HCT116 (cell line): ENCODE data around the gene CX3CR1. TPM values are rescaled to one million over a fixed set of nuclear protein-coding genes. Genes with fewer than 3 reads are reported as not detected.

Experiments
- ATAC-seq: fragments of 200-7000 bp; cut with Tn5 transposase; 2 replicates; pipeline ENCODE4 v1.9.1; 2020; ENCODE audit warnings: mild to moderate bottlenecking, moderate library complexity
- BruUV-seq: library from RNA; stranded (reverse); fragments of 400-500 nt; replicated peaks from 2 replicates; lab custom pipeline; 2021; lab: Mats Ljungman, UMichigan
- CTCF ChIA-PET: fragments of 300-600 bp; sonication (Branson Sonifier 250); formaldehyde crosslinking; loops from one replicate; lab custom pipeline; 2021; ENCODE audit warnings: antibody characterized with exemption; lab: Charles Lee
- POLR2A ChIA-PET: fragments of 300-600, 350-600 bp; sonication (Branson Sonifier 250); formaldehyde crosslinking; loops from one replicate; lab custom pipeline; 2021; ENCODE audit warnings: antibody characterized with exemption; lab: Charles Lee
- RAD21 ChIA-PET, 2 experiments: fragments of 300-600 bp; sonication (Branson Sonifier 250); formaldehyde crosslinking; loops; one replicate each; lab custom pipeline; 2023; ENCODE audit warnings: low total read pairs in 2 of 2; ENCODE audit not compliant: uncharacterized antibody in 2 of 2, unreplicated experiment in 2 of 2, low non-redundant PET in 1 of 2; lab: Charles Lee
- DNase-seq: peaks from one replicate; pipeline ENCODE4 v3.0.0-alpha.2; 2010; ENCODE audit warnings: low read depth, low spot score
- H2AFZ ChIP-seq: fragments of 200-600 bp; shearing (Covaris generic), sonication (generic); 2 replicates; pipeline ENCODE4 v1.6.1; 2017; ENCODE audit warnings: low read depth, mixed run types, mixed read lengths, antibody characterized with exemption, low read length; ENCODE audit not compliant: poor library complexity, severe bottlenecking
- H3K27ac ChIP-seq: 2 replicates; pipeline ENCODE4 v1.5.1; 2012; ENCODE audit warnings: low read depth, low read length
- H3K27me3 ChIP-seq: fragments of 200-600 bp; sonication (generic); 2 replicates; pipeline ENCODE4 v1.6.1; 2016; ENCODE audit warnings: mixed run types, low read length, mixed read lengths; ENCODE audit not compliant: insufficient read depth
- H3K36me3 ChIP-seq, 2 experiments: fragments of 200-500 bp in 1 of 2; fragments of 200-600 bp in 1 of 2; sonication (Bioruptor generic) in 1 of 2; sonication (generic) in 1 of 2; 2 replicates each; pipeline versions ENCODE4 v1.5.1 to v1.6.1; 2014 to 2016; ENCODE audit warnings: low read length in 2 of 2, inconsistent platforms in 1 of 2, mixed read lengths in 1 of 2, mixed run types in 1 of 2; ENCODE audit not compliant: insufficient read depth in 2 of 2, control insufficient read depth in 1 of 2
- H3K4me1 ChIP-seq, 2 experiments: fragments of 200-600 bp in 1 of 2; sonication (generic) in 1 of 2; 2 replicates each; pipeline versions ENCODE4 v1.5.1 to v1.6.1; 2012 to 2017; ENCODE audit warnings: low read length in 2 of 2, inconsistent platforms in 1 of 2, mild to moderate bottlenecking in 1 of 2, mixed read lengths in 1 of 2, mixed run types in 1 of 2, moderate library complexity in 1 of 2; ENCODE audit not compliant: insufficient read depth in 2 of 2, control insufficient read depth in 1 of 2
- H3K4me2 ChIP-seq: fragments of 200-600 bp; sonication (generic); 2 replicates; pipeline ENCODE4 v1.6.1; 2017; ENCODE audit warnings: mixed run types, low read length, mixed read lengths
- H3K4me3 ChIP-seq, 2 experiments: fragments of 200-600 bp in 1 of 2; sonication (generic) in 1 of 2; replicated peaks in 1 of 2; 2 replicates each; pipeline ENCODE4 v1.5.1; 2011 to 2016; ENCODE audit warnings: low read length in 2 of 2, control low read depth in 1 of 2, low read depth in 1 of 2, mild to moderate bottlenecking in 1 of 2, mixed read lengths in 1 of 2, mixed run types in 1 of 2
- H3K79me2 ChIP-seq: fragments of 200-600 bp; sonication (generic); 2 replicates; pipeline ENCODE4 v1.6.1; 2017; ENCODE audit warnings: mild to moderate bottlenecking, mixed run types, low read length, moderate library complexity, mixed read lengths; ENCODE audit not compliant: insufficient read depth
- H3K9ac ChIP-seq: fragments of 200-600 bp; sonication (generic); 2 replicates; pipeline ENCODE4 v1.6.1; 2016; ENCODE audit warnings: low read length, mixed read lengths
- H3K9me2 ChIP-seq: fragments of 200-600 bp; sonication (generic), shearing (Covaris generic); 2 replicates; pipeline ENCODE4 v1.6.1; 2017; ENCODE audit warnings: mixed run types, mild to moderate bottlenecking, moderate library complexity; ENCODE audit not compliant: insufficient read depth
- H3K9me3 ChIP-seq, 2 experiments: fragments of 200-500 bp in 1 of 2; fragments of 200-600 bp in 1 of 2; sonication (Bioruptor generic) in 1 of 2; sonication (generic) in 1 of 2; 2 replicates each; pipeline ENCODE4 v1.6.1; 2014 to 2017; ENCODE audit warnings: low read length in 2 of 2, mixed read lengths in 2 of 2, inconsistent platforms in 1 of 2, low read depth in 1 of 2, mild to moderate bottlenecking in 1 of 2, mixed run types in 1 of 2, moderate library complexity in 1 of 2; ENCODE audit not compliant: control insufficient read depth in 1 of 2, insufficient read depth in 1 of 2
- H4K20me1 ChIP-seq: fragments of 200-600 bp; sonication (generic), shearing (Covaris generic); 2 replicates; pipeline ENCODE4 v1.6.1; 2017; ENCODE audit warnings: mixed run types, mild to moderate bottlenecking, moderate library complexity; ENCODE audit not compliant: insufficient read depth
- ATF3 ChIP-seq: IDR thresholded peaks from 2 replicates; pipeline ENCODE4 v1.6.1; 2012
- CEBPB ChIP-seq: IDR thresholded peaks from 2 replicates; pipeline ENCODE4 v1.6.1; 2012; ENCODE audit warnings: low read depth
- CTCF ChIP-seq, 3 experiments: fragments of 200-600 bp in 1 of 3; sonication (generic) in 1 of 3; IDR thresholded peaks in 2 of 3; conservative IDR thresholded peaks in 1 of 3; 2 replicates each; pipeline ENCODE4 v1.5.1; 2012 to 2017; ENCODE audit warnings: low read depth in 2 of 3, low read length in 2 of 3, antibody characterized with exemption in 1 of 3, borderline replicate concordance in 1 of 3, control low read depth in 1 of 3, mild to moderate bottlenecking in 1 of 3, mixed read lengths in 1 of 3, mixed run types in 1 of 3, moderate library complexity in 1 of 3; ENCODE audit not compliant: insufficient read depth in 1 of 3
- EGR1 ChIP-seq: IDR thresholded peaks from 2 replicates; pipeline ENCODE4 v1.6.1; 2012; ENCODE audit warnings: low read depth
- ELF1 ChIP-seq: IDR thresholded peaks from 2 replicates; pipeline ENCODE4 v1.6.1; 2012; ENCODE audit warnings: low read depth, borderline replicate concordance
- EZH2phosphoT487 ChIP-seq: fragments of 200-600 bp; IDR thresholded peaks from 2 replicates; pipeline ENCODE4 v1.6.1; 2018; ENCODE audit warnings: antibody characterized with exemption, borderline replicate concordance
- FOSL1 ChIP-seq: IDR thresholded peaks from 2 replicates; pipeline ENCODE4 v1.6.1; 2012; ENCODE audit warnings: low read depth
- JUND ChIP-seq: IDR thresholded peaks from 2 replicates; pipeline ENCODE4 v1.6.1; 2012
- POLR2A ChIP-seq: IDR thresholded peaks from 2 replicates; pipeline ENCODE4 v1.7.0; 2011; ENCODE audit warnings: borderline replicate concordance; ENCODE audit not compliant: insufficient read depth, insufficient read length; ENCODE audit errors: extremely low read depth
- POLR2AphosphoS5 ChIP-seq: IDR thresholded peaks from 2 replicates; pipeline ENCODE4 v1.6.1; 2011; ENCODE audit warnings: mild to moderate bottlenecking, low read depth, low read length, moderate library complexity
- RAD21 ChIP-seq: IDR thresholded peaks from 2 replicates; pipeline ENCODE4 v1.6.1; 2012; ENCODE audit warnings: low read depth, mild to moderate bottlenecking
- REST ChIP-seq: IDR thresholded peaks from 2 replicates; pipeline ENCODE4 v1.6.1; 2012; ENCODE audit warnings: low read depth
- SIN3A ChIP-seq: IDR thresholded peaks from 2 replicates; pipeline ENCODE4 v1.6.1; 2012; ENCODE audit warnings: low read depth
- YY1 ChIP-seq: IDR thresholded peaks from 2 replicates; pipeline ENCODE4 v1.6.1; 2011; ENCODE audit warnings: low read length, low read depth, moderate library complexity, mild to moderate bottlenecking; ENCODE audit not compliant: insufficient replicate concordance; ENCODE audit errors: extremely low read depth
- ZBTB33 ChIP-seq: IDR thresholded peaks from 2 replicates; pipeline ENCODE4 v1.6.1; 2011; ENCODE audit warnings: mild to moderate bottlenecking, low read length, moderate library complexity; ENCODE audit not compliant: insufficient replicate concordance; ENCODE audit errors: extremely low read depth
- ZNF274 ChIP-seq: fragments of 200-500 bp; sonication (Bioruptor generic); IDR thresholded peaks from 2 replicates; pipeline ENCODE4 v1.6.1; 2014; ENCODE audit warnings: mild to moderate bottlenecking, low read depth, low read length, inconsistent platforms
- intact Hi-C: fragments of 100-400 bp; cut with micrococcal nuclease; formaldehyde crosslinking; loops from 2 replicates; pipeline ENCODE4 v1.10.0; 2022
- total RNA-seq: library from RNA; stranded (reverse); gene quantifications from one replicate; pipeline ENCODE4 v1.2.1, GENCODE V29; 2021; ENCODE audit not compliant: unreplicated experiment

Gene CX3CR1
- total RNA-seq, 1 experiment from 2014 or later = 0.10 TPM

GRCh38 chr3:39261726-39262125, 18.1 kb downstream of the CX3CR1 start:
- POLR2A ChIA-PET = interaction anchor here (0.6 kb wide), 1 partner anchor 16 kb away, joined by 3 read pairs; no protein-coding TSS in a partner anchor
- Histone ChIP-seq H3K27ac (no peak overlapping the region), H3K36me3 (no peaks in the 10 kb centered on the region)

More at GRCh38 chr3:39261726-39262125, 18.1 kb downstream of the CX3CR1 start:
- ChIA-PET RAD21 (no interaction called here), CTCF (interaction anchor here (1.1 to 1.2 kb wide), 2 partner anchors 27 to 30 kb away, joined by 3 to 4 read pairs; no protein-coding TSS in a partner anchor)
- Histone ChIP-seq H3K4me2 (no peak overlapping the region), H3K9me3 (no peaks in the 10 kb centered on the region), H3K27me3 (peaks cover 62% of the 10 kb centered on the region), H3K9ac (no peak overlapping the region), H4K20me1 (no peaks in the 10 kb centered on the region), H3K4me1 (no peaks in the 10 kb centered on the region; a peak in 1 of 4 replicates), H3K9me2 (no peaks in the 10 kb centered on the region), H3K4me3 (no peak overlapping the region), H3K79me2 (no peaks in the 10 kb centered on the region), H2AFZ (no peak overlapping the region)
- intact Hi-C loops = no loop called here
- no peak for DNase-seq
- ATAC-seq = no peak
- TF ChIP-seq SIN3A (no peak), CTCF (IDR thresholded peaks at IDR 0.05 in 2 of 3, conservative IDR thresholded peaks at IDR 0.05 in 1 of 3; ENCODE audit: borderline replicate concordance in 1 of 3, insufficient read depth in 1 of 3, low read depth in 2 of 3, low read length in 2 of 3) (no peak), REST (no peak), POLR2A (no peak), POLR2AphosphoS5 (no peak), EZH2phosphoT487 (no peak), ELF1 (no peak), CEBPB (no peak), JUND (no peak), FOSL1 (no peak), RAD21 (no peak), ATF3 (no peak), EGR1 (no peak), ZNF274 (no peak), YY1 (no peak), ZBTB33 (no peak)
- no TSS peak for BruUV-seq
